Fibroblast of pulmonary artery (primary cell): ENCODE measurements around the gene GPX8.
A peak's percentile ranks its signal among the peaks of the same experiment; 100 is the strongest.

ENCODE experiments used
- DNase-seq: peaks from one replicate; pipeline ENCODE4 v3.0.0-alpha.2; 2010; ENCODE audit warnings: low read depth
- H3K4me3 ChIP-seq: replicated peaks from 2 replicates; pipeline ENCODE4 v1.5.1; 2011; ENCODE audit warnings: low read depth, mild to moderate bottlenecking, control low read depth, low read length, moderate library complexity
- CTCF ChIP-seq: IDR thresholded peaks from 2 replicates; pipeline ENCODE4 v1.5.1; 2011; ENCODE audit warnings: mild to moderate bottlenecking, control low read depth, low read length, inconsistent platforms; ENCODE audit errors: missing control alignments

The GPX8 gene

DNA sequence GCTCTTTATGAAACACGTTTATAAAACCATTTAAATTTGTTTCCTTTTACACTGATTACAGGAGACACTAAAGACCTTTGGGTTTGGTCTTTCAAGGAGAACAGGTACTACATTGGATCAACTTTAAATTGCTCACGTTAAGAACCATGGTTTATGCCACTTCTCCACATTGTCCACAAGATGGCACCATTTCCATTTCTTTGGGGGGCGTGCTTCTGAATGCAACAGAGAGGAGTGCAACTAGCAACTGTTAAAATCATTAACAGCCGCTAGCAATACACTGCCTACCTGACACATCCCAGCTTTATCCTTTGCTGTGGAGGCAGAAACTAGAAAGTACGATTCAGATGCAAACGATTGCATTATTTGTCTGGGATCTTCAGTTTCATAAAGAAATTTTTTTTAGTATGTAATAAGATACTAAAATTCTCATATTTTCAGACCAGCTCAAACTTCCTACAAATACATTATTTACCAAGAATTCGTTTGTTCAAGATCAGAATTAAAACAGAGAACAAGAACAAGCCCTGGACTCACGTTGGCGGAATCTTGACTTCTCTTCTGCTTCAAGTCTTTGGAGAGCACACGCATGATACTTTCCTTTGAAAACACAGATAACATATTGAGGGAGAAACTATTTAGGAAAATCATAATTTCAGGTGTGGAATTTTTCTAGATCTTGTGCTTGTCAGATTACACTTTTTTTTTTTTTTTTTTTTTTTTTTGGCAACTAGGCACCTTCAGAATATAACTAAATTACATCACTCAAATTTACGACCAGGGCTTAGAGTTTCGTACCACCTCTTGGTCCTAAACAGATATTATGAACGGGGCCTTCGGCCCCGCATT is 12.3 kb downstream of the GPX8 start:
- peak; percentile 89 for TF ChIP-seq CTCF
- peak overlapping the region; percentile 55 for H3K4me3 ChIP-seq
- peak; percentile 86 for DNase-seq

DNA sequence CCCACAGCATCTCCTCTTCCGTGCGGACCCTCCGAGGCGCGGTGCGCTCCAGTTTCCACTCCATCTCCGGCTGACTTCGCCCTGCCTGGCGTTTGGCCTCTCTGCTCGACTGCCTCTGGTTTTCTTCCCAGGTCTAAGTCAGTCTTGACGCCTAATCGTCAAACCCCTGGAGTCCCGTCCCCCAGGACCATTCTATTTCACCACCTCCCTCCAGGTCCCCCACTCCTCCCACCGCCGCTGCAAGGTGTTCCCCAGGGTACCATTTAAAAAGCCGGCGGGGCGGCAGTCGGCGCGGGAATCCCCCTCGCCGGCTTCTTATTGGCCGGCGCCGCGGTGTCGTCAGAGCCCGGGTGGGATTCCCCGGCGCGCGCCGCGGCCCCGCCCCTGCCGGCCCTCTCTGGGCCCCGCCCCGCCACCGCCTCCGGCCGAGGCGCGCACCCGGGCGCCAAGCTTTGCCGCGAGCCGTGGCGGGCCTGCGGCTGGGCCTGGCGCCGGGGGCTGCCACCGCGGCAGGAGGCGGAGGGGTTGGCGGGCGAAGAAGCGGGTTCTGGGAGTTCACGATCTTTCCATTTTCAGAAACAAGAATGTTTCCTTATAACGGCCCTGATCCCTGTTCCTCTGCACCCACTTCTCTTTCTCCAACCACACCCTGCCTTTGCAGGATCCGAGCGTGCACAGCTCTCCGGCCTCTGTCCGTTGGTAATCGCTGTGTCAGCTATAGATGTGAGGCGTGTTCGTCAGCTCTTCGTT is 13.1 kb downstream of the GPX8 start, which contains the start of gene CDC20B:
TSS of gene CDC20B (minus strand) at position 241 of the 750 bp plus-strand sequence. CDS start at position 64, 177 bp downstream.
- peak; percentile 65 for DNase-seq
- H3K4me3 ChIP-seq, result peak within 1 kb of the TSS; percentile 55
- TF ChIP-seq CTCF, result no peak

DNA sequence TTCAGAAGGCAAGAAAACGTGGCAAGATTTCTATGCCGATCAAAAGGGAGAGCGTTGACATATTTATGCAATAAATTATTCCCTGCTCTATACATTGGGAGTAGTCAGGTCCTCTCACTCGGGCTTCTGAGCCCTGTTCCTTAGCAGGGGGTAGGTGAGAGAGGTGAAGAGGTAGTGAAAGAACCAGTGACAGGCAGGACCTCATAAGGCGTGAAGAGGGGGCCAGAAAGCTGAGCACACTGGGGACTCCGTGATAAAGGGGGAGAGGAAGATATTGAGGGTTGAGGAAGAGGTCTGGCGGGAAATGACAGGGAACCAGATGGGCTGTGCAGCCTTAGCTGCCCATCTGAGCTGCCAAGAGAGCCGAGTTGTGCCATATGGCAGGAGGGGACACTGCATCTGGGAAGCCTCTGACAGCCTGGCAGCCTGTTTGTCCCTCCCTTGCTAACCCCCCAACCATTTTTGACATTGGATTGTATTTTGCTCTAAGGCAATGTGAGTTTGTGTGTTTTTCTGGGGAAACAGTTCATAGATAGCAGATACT is 13.8 kb downstream of the GPX8 start:
- peak overlapping the region; percentile 50 for H3K4me3 ChIP-seq
- TF ChIP-seq CTCF, result no peak
- DNase-seq, result no peak

GRCh38 chr5:55175781-55176175 is 15.8 kb downstream of the GPX8 start:
- DNase-seq, result no peak
- no peak overlapping the region for H3K4me3 ChIP-seq
- no peak for TF ChIP-seq CTCF

- no peak for TF ChIP-seq CTCF
- no peak for DNase-seq
- H3K4me3 ChIP-seq, result no peak overlapping the region
Observed at GRCh38 chr5:55176176-55176818, 16.3 kb downstream of the GPX8 start.

DNA sequence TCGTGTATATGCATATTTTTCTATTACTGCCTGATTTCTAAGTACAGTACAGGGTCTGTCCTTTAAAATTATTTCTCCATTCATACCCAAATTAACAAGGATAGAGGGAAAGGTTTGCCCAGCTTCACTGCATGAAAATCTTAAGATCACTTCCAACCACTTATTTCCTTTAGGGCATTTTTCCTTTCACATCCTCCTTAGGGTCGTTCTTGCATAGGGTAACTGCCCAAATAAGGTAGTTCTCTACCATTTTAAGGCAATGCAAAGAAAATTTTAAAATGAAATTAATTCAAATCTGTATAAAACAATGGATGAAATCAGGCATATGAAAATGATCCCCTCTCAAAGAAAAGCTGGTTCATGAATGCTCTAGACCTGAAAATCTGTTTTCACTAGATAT is 17.1 kb downstream of the GPX8 start:
- TF ChIP-seq CTCF, result no peak
- no peak overlapping the region for H3K4me3 ChIP-seq
- no peak for DNase-seq
